Muscle of back (tissue), 13 donors: ENCODE results near the gene C4B. TPM values are rescaled to one million over a fixed set of nuclear protein-coding genes. Genes with fewer than 3 reads are reported as not detected.
A peak's percentile ranks its signal among the peaks of the same experiment; 100 is the strongest.
"Not testable (repeated sequence)": the region's sequence is repeated elsewhere in the genome, so short reads cannot be mapped to it uniquely, and the experiment has no call there.

Experiments used
- DNase-seq, 3 donors: peaks; one replicate each; pipeline versions ENCODE4 v3.0.0 to v3.0.0-alpha.2; 2013
- long read RNA-seq, 9 donors: transcript quantifications; one replicate each; lab custom pipeline, GENCODE V29; 2026
- polyA plus RNA-seq, 10 donors: library from polyadenylated mRNA; unstranded; fragments of 120-200 nt; gene quantifications; one replicate each; pipeline ENCODE4 v1.2.1, GENCODE V29; 2013; ENCODE audit not compliant: insufficient read length in 10 of 10

C4B gene
- polyA plus RNA-seq = 10 to 100 TPM in 9 of 10 donors, 1 to 10 TPM in 1; 8.7 to 25.9 (median 14.3) TPM
- long read RNA-seq, donor 1 = 0 reads
- long read RNA-seq, donor 2, partial matches to known transcripts = 6 of 8 reads
- long read RNA-seq, donor 2, other reads (novel, unspliced or antisense) = 0 of 8 reads
- long read RNA-seq, donor 3 = 0 reads
- long read RNA-seq, donor 4 = 0 reads
- long read RNA-seq, donor 5 = 0 reads
- long read RNA-seq, donor 6 = 0 reads
- long read RNA-seq, donor 7 = 0 reads
- long read RNA-seq, donor 8 = 0 reads
- long read RNA-seq, donor 9 = 0 reads

DNA sequence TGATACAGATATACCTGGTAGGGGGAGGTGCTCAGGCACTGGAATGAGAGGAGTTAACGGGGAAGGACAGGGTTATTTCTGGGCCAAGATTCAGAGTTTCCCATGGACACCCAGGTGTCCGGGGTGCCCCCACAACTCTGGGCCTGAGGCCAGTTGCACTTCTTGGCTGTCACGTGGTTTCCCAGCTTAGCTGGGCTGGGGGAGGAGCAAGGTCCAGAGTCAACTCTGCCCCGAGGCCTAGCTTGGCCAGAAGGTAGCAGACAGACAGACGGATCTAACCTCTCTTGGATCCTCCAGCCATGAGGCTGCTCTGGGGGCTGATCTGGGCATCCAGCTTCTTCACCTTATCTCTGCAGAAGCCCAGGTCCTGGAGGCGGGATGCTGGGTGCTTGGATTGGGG lies at the start of gene C4B:
Gene C4B, plus strand, starts transcription at position 249 of the 400 bp plus-strand sequence. Its CDS starts 51 bp downstream, at position 300.
- DNase-seq = not testable (repeated sequence)

DNA sequence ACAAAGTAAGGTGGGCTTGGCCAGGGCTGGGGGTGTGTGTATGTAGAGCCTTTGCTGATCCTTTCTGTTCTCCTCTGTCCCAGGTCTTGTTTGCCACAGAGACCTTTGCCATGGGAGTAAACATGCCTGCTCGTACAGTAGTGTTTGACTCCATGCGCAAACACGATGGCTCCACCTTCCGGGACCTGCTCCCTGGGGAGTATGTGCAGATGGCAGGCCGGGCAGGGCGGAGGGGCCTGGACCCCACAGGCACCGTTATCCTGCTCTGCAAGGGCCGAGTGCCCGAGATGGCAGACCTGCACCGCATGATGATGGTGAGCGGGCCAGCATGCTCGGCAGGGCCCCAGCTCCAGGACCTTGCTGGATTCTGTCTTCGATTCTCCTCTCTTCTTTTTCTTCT lies 48.9 kb upstream of the C4B start:
- no peak for DNase-seq

DNA sequence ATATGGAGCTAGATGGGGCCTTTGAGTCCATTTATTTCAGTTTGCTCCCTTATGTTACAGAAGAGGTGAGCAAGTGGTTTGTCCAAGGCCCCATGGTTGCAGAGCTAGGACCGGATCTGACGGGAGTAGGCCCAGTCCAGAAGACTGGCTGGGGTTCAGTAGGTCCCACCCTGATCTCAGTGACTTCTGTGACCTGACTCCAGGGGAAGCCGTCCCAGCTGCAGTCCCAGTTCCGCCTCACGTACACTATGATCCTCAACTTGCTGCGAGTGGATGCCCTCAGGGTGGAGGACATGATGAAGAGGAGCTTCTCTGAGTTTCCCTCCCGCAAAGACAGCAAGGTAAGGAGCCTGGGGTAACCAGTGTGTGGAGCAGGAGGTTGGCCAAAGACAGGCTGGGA lies 48.1 kb upstream of the C4B start:
- DNase-seq = no peak

DNA sequence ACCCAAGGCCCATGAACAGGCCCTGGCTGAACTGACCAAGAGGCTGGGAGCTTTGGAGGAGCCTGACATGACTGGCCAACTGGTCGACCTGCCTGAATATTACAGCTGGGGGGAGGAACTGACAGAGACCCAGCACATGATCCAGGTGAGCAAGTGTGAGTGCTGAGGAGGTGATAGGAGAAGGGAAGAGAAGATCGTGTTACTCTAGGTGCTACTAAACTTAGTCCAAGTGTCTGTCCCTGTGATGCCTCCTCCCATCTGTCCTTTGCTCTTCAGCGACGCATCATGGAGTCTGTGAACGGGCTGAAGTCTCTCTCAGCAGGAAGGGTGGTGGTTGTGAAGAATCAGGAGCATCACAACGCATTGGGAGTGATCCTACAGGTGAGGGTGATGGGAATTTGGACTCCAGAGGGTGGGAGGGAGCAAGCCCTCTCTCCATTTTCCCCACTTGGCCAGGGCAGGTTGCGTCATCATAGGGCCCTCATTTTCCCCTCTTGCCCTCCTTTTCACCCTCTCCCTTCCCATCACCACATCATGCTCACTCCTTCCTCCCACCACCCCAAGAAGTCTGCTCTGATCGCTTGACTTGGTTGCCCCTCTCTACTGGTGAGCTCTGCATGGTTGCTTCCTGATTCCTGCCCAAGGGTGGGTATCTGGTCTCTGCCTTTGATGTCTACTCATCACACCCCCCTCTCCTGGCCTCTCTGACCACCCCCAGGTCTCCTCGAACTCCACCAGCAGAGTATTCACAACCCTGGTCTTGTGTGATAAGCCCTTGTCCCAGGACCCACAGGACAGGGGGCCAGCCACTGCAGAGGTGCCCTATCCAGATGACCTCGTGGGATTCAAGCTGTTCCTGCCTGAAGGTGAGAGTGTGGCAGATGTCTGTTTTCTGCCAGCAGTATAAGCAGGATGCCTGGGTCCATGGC lies 47.3 kb upstream of the C4B start:
- DNase-seq = no peak

DNA sequence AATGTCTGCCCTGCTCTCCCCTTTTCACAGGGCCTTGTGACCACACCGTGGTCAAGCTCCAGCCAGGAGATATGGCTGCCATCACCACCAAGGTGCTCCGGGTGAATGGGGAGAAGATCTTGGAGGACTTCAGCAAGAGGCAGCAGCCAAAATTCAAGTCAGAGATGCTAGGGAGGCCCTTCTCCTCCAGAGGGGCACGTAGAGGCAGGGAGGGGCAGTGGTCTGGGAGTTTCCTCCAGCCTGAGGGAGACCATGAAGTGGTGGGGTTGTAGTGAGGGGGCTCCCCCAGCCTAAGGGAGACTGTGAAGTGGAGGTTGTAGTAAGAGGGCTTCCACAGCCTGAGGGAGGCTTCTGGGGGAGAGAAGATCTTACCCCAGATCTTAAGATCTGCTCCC lies 46.7 kb upstream of the C4B start:
- DNase-seq = no peak

DNA sequence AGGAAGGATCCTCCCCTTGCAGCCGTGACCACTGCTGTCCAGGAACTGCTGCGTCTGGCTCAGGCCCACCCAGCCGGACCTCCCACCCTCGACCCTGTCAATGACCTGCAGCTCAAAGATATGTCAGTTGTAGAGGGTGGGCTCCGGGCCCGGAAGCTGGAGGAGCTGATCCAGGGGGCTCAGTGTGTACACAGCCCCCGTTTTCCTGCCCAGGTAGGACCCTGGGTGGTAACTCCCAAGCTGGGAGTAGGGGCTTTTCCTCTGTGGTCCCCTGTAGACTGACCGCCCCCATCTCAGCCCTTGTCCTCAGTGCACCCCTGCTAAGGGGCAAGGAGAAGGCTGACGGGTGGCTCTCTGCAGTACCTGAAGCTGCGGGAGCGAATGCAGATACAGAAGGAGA lies 46.3 kb upstream of the C4B start:
- no peak for DNase-seq

DNA sequence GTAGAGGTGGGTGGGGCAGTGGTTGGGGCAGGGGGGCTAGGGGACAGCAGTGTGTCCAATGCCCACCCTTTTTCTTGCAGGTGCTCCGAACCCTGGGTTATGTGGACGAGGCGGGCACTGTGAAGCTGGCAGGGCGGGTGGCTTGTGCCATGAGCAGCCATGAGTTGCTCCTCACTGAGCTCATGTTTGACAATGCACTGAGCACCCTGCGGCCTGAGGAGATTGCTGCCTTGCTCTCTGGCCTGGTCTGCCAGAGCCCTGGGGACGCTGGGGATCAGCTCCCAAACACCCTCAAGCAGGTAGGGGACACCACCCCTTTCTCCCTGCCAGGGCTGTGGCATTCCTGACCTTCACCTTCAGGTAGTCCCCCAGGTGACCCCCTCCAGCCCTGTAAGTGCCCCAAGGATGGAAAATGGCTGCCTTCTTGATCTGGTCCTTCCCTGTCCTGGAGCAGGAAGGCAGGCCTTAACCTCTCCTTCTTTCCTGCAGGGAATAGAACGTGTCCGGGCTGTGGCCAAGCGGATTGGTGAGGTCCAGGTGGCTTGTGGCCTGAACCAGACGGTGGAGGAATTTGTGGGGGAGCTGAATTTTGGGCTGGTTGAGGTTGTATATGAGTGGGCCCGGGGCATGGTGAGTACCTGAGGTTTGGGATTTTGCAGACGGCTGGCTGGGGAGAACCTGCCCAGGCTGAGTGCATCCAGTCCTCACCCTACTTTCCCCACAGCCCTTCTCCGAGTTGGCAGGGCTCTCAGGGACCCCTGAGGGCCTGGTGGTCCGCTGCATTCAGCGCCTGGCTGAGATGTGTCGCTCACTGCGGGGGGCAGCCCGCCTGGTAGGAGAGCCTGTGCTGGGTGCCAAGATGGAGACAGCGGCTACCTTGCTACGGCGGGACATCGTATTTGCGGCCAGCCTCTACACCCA lies 45.5 kb upstream of the C4B start:
- no peak for DNase-seq

DNA sequence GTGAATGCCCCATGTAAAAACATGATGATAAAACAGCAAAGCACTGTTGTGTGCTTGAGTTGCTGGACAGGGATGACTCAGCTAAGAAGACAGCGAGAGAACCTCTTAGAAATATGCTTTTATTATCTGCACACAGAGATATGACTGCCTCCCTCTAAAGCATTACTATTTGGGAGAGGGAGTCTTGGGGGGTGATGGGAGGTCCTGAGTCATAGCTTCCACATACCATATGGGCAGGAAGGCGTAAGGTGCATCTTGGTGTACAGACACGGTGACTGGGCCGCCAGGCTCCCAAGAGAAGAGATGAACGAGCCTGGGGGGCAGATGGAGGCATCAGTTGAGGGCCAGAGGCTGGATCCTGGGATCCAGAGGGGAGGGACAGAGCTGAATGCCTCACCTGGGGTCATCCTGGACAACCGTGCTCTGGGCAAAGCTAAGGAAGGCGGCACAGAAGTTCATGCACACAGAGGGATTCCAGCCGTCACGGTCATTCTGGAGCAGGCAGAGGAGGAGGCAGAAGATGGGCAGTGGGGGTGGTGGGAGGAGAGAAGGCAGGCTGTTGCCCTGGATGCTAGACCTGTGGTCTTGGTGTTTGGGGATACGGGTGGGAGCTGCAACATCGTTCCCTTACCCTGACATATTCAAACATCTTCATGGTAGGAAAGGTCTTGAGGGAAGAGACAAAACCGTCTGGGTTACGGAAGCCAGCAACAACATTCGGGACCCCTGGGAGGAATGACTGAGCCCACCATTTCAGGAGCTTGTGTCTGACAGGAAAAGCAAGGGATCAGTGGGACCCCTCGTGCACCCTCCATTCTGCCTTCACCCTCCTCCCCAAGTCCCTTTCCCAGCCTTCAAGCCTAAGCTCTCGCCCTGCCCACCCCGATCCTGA lies 44.6 kb upstream of the C4B start:
- DNase-seq = no peak

DNA sequence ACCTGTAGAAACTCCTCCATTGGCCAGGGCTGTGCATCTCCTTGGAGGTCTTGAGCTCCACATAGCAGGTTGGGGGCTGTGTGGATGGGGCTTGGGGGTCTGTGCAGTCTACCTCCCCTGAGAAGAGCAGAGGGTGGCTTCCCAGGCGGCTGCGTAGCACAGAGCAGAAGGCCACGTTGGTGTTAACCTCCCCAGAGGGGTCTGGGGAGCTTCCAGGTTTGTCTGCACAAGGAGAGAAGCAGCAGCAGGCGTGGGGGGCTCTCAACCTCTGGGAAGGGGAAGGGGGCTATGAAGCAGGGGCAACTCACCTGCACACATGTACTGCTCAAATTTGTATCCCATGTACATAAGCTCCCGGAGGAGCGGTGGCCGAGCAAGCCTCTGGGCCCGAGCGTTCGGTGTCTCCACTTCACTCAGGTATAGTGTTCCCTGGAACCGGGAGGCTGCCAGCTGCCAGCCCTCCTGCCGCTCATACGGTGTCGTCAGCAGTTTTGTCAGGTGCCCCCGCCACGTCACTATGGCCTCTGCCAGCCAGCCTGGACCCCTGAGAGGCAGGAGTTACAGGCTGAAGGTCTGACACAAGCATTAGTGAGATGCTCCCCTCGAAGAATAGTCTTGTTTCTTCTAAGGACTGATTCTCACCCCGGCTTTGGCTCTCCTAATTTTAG lies 43.9 kb upstream of the C4B start:
- no peak for DNase-seq

DNA sequence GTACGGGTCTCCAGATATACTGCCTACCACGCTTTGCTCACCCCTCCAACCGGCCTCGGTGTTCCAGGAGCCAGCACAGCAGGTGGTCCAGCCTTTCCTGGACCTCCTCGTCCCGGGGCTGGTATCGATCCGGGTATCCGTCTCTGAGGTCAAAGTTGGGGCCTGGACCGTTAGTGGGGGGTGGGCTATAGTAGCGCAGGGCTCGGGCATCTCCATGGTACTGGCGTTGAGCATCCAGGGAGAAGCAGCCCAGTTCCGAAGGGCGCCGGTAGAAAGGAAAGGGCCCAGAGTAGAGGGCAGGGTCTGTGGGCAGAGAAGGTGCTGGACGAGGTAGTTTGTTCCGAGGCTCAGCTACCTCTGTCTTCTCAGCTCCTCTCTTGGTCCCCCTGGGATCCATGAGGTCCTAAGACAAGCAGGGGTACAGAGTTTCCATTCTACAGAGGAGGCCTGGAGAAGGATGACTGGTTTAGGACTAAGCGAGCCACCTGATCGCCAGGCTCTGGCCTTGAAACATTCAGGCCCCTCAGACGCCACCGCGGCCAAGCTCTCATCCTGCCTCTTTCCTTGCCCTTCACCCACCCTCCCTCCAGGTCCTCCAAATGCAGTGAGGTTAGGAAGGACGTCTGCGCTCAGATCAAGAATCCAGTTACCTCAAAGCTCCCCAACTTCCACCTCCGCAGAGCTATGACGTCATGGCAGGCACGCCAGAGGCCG lies 43.2 kb upstream of the C4B start:
- no peak for DNase-seq

DNA sequence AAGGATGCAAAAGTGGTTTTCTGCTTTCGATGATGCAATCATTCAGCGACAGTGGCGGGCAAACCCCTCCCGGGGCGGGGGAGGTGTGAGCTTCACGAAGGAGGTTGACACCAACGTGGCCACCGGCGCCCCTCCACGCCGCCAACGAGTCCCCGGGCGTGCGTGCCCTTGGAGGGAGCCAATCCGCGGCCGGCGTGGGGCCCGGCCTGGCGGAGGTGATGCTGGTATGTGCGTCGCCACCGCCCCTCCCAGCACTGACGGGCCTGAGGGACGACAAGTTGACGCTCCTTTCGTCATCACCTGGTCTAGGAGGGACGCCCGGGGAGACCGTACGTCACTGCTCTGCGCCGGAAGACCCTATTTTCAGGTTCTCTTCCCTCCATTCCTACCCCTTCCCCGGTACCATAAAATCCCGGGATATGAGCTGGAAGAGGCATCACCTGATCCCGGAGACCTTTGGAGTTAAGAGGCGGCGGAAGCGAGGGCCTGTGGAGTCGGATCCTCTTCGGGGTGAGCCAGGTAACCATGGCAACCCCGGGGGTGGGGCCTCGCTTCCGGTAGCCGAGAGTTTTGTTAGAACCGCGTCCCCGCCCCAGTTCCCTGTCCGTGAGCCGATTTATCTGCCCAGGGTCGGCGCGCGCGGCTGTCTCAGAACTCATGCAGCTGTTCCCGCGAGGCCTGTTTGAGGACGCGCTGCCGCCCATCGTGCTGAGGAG lies 42.4 kb upstream of the C4B start, which contains the start of gene DXO:
Gene DXO, minus strand, starts transcription at position 146 of the 716 bp plus-strand sequence. CDS start 463 bp downstream, outside the sequence.
- peak; percentile 98 to 100 (median 98) for DNase-seq

DNA sequence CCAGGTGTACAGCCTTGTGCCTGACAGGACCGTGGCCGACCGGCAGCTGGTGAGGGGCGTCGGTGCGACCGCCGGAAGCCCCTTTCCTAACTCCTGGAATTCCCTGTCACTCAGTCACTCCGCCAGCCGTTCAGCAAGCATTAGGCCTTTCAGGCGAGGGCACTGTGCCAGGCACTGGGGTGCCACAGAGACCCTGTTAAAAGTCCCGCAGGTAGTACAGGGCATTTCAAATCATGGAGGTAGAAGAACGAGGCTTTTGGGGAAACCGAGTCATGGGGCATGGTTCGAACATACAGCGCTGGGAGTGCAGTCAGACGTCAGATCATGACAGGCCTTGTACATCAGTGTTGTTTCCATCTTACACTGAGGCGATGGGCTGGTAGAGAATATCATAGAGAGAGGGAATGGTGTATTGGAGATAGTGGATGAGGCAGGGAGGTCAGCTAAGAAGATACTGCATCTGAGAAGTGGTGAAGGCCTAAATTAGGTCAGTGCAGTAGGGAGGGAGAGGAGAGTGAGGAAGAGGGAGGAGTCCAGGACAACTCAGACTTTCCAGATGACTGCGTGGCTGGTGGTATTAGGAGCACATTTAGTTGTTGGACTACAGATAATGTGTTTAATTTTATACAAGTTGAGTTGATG lies 41.8 kb upstream of the C4B start:
- peak in 2 of 3 donors; percentile 27 to 57 for DNase-seq

DNA sequence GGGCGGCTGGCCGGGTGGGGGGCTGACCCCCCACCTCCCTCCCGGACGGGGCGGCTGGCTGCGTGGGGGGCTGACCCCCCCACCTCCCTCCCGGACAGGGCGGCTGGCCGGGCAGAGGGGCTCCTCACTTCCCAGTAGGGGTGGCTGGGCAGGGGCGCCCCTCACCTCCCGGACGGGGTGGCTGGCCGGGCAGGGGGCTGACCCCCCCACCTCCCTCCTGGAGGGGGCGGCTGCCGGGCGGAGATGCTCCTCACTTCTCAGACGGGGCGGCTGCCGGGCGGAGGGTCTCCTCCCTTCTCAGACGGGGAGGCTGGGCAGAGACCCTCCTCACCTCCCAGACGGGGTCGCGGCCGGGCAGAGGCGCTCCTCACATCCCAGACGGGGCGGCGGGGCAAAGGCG lies 38.5 kb upstream of the C4B start:
- DNase-seq = not testable (repeated sequence)

DNA sequence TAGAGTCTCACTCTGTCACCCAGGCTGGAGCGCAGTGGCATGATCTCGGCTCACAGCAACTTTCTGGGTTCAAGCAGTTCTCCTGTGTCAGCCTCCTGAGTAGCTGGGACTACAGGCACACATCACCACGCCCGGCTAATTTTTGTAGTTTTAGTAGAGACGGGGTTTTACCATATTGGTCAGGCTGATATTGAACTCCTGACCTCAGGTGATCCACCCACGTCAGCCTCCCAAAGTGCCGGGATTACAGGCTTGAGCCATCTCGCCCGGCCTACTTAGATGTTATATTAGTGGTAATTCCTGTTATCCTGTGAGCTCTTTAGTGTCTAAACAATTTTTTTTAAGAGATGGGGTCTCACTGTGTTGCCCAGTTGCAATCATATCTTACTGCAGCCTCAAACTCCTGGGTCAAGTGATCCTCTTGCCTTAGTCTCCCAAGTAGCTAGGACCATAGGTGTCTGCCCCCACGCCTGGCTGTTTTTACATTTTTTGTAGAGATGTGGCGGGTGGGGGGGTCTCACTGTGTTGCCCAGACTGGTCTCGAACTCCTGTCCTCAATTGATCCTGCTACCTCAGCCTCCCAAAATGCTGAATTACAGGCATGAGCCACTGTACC lies 36.7 kb upstream of the C4B start:
- no peak for DNase-seq

DNA sequence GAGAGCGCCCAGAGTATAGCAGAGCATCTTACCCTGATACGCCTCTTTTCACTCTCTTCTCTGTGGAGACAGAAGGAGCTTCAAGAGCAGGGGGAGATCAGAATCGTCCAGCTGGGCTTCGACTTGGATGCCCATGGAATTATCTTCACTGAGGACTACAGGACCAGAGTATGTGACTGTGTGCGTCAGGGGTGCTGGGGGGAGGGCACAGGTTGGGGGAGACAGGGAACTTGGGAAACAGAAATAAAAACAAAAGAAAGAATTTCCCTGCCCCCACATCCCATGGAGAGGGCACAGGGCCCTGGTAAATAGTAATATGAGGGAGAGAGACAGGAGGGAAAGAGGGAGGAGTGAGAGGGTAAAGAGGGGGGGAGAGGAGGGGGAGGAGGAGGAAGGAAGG lies 35.8 kb upstream of the C4B start:
- DNase-seq = no peak

DNA sequence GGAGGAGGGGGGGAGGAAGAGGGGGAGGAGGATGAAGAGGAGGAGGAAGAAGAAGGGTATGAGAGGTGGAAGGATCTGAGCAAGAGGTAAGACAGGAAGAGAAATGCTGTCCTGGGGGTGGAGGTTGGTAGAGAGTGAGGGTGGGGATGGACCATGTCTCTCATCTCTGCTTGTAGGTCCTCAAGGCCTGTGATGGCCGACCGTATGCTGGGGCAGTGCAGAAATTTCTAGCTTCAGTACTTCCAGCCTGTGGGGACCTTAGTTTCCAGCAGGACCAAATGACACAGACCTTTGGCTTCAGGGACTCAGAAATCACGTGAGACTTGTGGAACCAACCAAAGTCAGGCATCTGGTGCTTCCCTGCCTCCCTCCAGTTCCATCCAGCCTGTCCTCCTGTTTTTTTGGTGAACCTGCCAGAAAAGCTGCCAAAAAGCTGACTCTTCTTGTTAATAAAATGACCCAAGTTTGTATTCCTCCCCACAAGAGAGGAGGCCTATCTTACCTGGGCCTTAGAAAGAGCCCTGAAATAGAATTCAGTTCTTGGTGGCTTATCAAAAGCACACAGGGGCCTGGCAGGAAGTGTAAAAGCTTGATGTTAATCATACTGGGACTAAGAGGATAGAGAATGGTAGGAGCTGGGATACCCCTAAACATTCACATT lies 35.2 kb upstream of the C4B start:
- DNase-seq = no peak

DNA sequence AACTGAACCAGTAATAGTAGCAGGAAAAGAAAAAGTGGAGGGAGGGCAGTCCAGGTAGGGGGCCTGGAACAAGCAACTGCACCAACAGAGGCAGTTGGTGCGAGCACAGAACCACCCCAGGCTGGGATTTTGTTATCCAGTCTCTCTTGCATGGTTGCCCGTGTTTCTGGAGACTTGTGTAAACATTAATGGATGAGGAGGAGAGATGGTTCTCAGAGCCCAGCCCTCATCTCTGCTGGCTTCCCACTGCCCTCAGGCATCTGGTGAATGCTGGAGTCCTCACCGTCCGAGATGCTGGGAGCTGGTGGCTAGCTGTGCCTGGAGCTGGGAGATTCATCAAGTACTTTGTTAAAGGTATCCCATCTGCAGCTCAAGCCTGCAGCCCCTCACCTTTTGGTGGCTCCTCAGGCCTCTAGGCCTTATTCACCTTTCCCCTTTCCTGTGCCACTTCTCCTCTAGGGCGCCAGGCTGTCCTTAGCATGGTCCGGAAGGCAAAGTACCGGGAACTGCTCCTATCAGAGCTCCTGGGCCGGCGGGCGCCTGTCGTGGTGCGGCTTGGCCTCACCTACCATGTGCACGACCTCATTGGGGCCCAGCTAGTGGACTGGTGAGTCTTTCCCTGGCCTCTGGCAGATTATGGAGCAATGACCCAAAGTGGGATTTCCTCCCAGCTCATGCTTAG lies 34.3 kb upstream of the C4B start:
- not testable (repeated sequence) for DNase-seq
